SK-N-MC (cell line): Measurements from ENCODE around the gene GPR158.

Source experiments
- DNase-seq: peaks from one replicate; pipeline ENCODE4 v3.0.0-alpha.2; 2011; ENCODE audit warnings: low read depth, low spot score
- H3K27ac ChIP-seq: fragments of 200-600 bp; sonication (generic); 2 replicates; pipeline ENCODE4 v1.5.1; 2016; ENCODE audit warnings: mixed run types
- H3K36me3 ChIP-seq: fragments of 200-600 bp; sonication (generic); 2 replicates; pipeline ENCODE4 v1.6.1; 2017; ENCODE audit warnings: antibody characterized with exemption, low read length, mixed read lengths; ENCODE audit not compliant: insufficient read depth
- H3K4me3 ChIP-seq: fragments of 200-600 bp; sonication (generic); 2 replicates; pipeline ENCODE4 v1.5.1; 2016
- H3K9ac ChIP-seq: fragments of 200-600 bp; sonication (generic); 2 replicates; pipeline ENCODE4 v1.8.0; 2017; ENCODE audit warnings: mixed run types, mixed read lengths; ENCODE audit not compliant: insufficient read length
- H3K9me3 ChIP-seq: fragments of 200-600 bp; sonication (generic); 2 replicates; pipeline ENCODE4 v1.6.1; 2017; ENCODE audit warnings: low read depth, mild to moderate bottlenecking, antibody characterized with exemption, low read length, moderate library complexity, mixed read lengths
- EZH2 ChIP-seq: fragments of 200-600 bp; sonication (generic); IDR thresholded peaks from one replicate; pipeline ENCODE4 v1.6.1; 2017; ENCODE audit warnings: antibody characterized with exemption
- FOXP2 ChIP-seq: optimal IDR thresholded peaks from 2 replicates; pipeline ENCODE3; 2011; ENCODE audit warnings: mild to moderate bottlenecking, moderate library complexity; ENCODE audit not compliant: insufficient read depth; ENCODE audit errors: extremely low read length, control extremely low read depth
- POLR2AphosphoS5 ChIP-seq: IDR thresholded peaks from 2 replicates; pipeline ENCODE4 v1.6.1; 2012; ENCODE audit warnings: mild to moderate bottlenecking, low read depth, low read length, borderline replicate concordance

The GPR158 gene

GRCh38 chr10:25226775-25227682 is 52.2 kb downstream of the GPR158 start:
- TF ChIP-seq EZH2 (no peak), FOXP2 (no peak), POLR2AphosphoS5 (no peak)

GRCh38 chr10:25231751-25232150 is 57.0 kb downstream of the GPR158 start:
- Histone ChIP-seq H3K36me3 (no peaks in the 10 kb centered on the region), H3K27ac (no peak overlapping the region), H3K9me3 (no peaks in the 10 kb centered on the region), H3K4me3 (no peak overlapping the region), H3K9ac (no peak overlapping the region)
- DNase-seq = no peak
- TF ChIP-seq EZH2 (no peak), POLR2AphosphoS5 (no peak), FOXP2 (no peak)

More at GRCh38 chr10:25226775-25227682, 52.2 kb downstream of the GPR158 start:
- Histone ChIP-seq H3K9me3 (no peaks in the 10 kb centered on the region), H3K4me3 (no peak overlapping the region), H3K27ac (no peak overlapping the region), H3K36me3 (no peaks in the 10 kb centered on the region), H3K9ac (no peak overlapping the region)
- no peak for DNase-seq

GRCh38 chr10:25232204-25232603 is 57.4 kb downstream of the GPR158 start:
- Histone ChIP-seq H3K4me3 (no peak overlapping the region), H3K9ac (no peak overlapping the region), H3K27ac (no peak overlapping the region), H3K36me3 (no peaks in the 10 kb centered on the region), H3K9me3 (no peaks in the 10 kb centered on the region)
- no peak for TF ChIP-seq FOXP2
- no peak for TF ChIP-seq POLR2AphosphoS5
- TF ChIP-seq EZH2 = no peak
- no peak for DNase-seq

GRCh38 chr10:25245165-25245564 is 70.4 kb downstream of the GPR158 start:
- Histone ChIP-seq H3K9me3 (no peaks in the 10 kb centered on the region), H3K27ac (no peak overlapping the region), H3K4me3 (no peak overlapping the region), H3K9ac (no peak overlapping the region), H3K36me3 (no peaks in the 10 kb centered on the region)
- no peak for DNase-seq
- TF ChIP-seq EZH2 (no peak), FOXP2 (no peak), POLR2AphosphoS5 (no peak)

- Histone ChIP-seq H3K36me3 (no peaks in the 10 kb centered on the region), H3K9ac (no peak overlapping the region), H3K4me3 (no peak overlapping the region), H3K27ac (no peak overlapping the region), H3K9me3 (no peaks in the 10 kb centered on the region)
- TF ChIP-seq EZH2 = no peak
- TF ChIP-seq POLR2AphosphoS5 = no peak
- TF ChIP-seq FOXP2 = no peak
- no peak for DNase-seq
Measured at GRCh38 chr10:25257646-25258045, 82.8 kb downstream of the GPR158 start.

- Histone ChIP-seq H3K4me3 (no peak overlapping the region), H3K9me3 (no peaks in the 10 kb centered on the region), H3K36me3 (no peaks in the 10 kb centered on the region), H3K27ac (no peak overlapping the region), H3K9ac (no peak overlapping the region)
- no peak for TF ChIP-seq FOXP2
- TF ChIP-seq EZH2 = no peak
- TF ChIP-seq POLR2AphosphoS5 = no peak
- DNase-seq = no peak
Measured at GRCh38 chr10:25261110-25261509, 86.3 kb downstream of the GPR158 start.

- Histone ChIP-seq H3K9ac (no peak overlapping the region), H3K27ac (no peak overlapping the region), H3K4me3 (no peak overlapping the region), H3K36me3 (no peaks in the 10 kb centered on the region), H3K9me3 (no peaks in the 10 kb centered on the region)
- no peak for DNase-seq
- TF ChIP-seq FOXP2 (no peak), POLR2AphosphoS5 (no peak)
Measured at GRCh38 chr10:25261558-25261957, 86.8 kb downstream of the GPR158 start.

GRCh38 chr10:25263931-25264330 is 89.1 kb downstream of the GPR158 start:
- no peak for TF ChIP-seq POLR2AphosphoS5
- TF ChIP-seq EZH2 = no peak
- no peak for TF ChIP-seq FOXP2
- H3K36me3 ChIP-seq = no peaks in the 10 kb centered on the region
- no peaks in the 10 kb centered on the region for H3K9me3 ChIP-seq
- H3K4me3 ChIP-seq = no peak overlapping the region
- no peak overlapping the region for H3K9ac ChIP-seq
- H3K27ac ChIP-seq = no peak overlapping the region
- no peak for DNase-seq

GRCh38 chr10:25278180-25278579 is 103.4 kb downstream of the GPR158 start:
- no peak for DNase-seq
- H3K9ac ChIP-seq = no peak overlapping the region
- H3K36me3 ChIP-seq = no peaks in the 10 kb centered on the region
- no peak for TF ChIP-seq POLR2AphosphoS5
- TF ChIP-seq EZH2 = no peak
- TF ChIP-seq FOXP2 = no peak
- H3K4me3 ChIP-seq = no peak overlapping the region
- no peak overlapping the region for H3K27ac ChIP-seq
- no peaks in the 10 kb centered on the region for H3K9me3 ChIP-seq
